NOMO-1 (cell line): Measurements from ENCODE around the gene PHKB.
"Not testable (repeated sequence)": the region's sequence is repeated elsewhere in the genome, so short reads cannot be mapped to it uniquely, and the experiment has no call there.

Experiments
- DNase-seq, 2 experiments: peaks; one replicate each; lab custom pipeline; 2025; ENCODE audit not compliant: unreplicated experiment in 2 of 2; lab: John Stamatoyannopoulos, UW

PHKB gene

GRCh38 chr16:47499700-47500264 is 38.7 kb downstream of the PHKB start:
- DNase-seq, result no peak

- no peak for DNase-seq
These were observed 42.8 kb downstream of the PHKB start for GRCh38 chr16:47503936-47504335.

DNA sequence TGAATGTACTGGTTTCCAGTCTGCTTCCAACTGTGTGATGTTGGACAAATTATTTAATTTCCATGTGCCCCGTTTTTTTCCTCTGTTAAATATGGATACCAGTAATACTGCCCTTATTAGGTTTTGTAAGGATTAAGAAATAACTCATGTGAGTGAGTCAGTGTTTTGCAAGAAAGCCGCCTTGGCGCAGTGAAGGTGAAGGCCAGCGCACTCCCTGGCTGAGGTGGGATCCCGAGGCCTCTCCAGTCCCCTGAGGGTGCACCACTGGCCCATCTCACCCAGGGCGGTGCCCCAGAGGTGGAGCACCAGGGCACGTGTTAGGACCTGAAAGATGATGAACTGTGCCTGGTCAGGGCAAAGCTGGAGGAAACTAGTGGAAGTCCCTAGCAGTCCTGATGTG is 43.5 kb downstream of the PHKB start:
- no peak for DNase-seq

DNA sequence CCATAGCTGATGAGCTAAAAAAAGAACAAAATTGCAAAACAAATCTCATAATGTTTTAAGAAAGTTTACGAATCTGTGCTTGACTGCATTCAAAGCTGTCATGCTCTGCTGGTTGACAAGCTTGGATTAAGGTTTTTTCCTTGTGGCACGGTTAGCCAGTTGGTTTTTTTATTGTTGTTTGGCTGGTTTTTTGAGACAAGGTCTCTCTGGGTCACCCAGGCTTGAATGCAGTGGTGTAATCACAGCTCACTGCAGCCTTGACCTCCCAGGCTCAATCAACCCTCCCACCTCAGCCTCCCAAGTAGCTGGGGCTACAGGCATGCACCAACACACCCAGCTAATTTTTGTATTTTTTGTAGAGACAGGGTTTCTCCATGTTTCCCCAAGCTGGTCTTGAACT is 45.7 kb downstream of the PHKB start:
- no peak for DNase-seq

GRCh38 chr16:47507701-47508100 is 46.6 kb downstream of the PHKB start:
- DNase-seq, result no peak

GRCh38 chr16:47511882-47512281 is 50.8 kb downstream of the PHKB start:
- no peak for DNase-seq

DNA sequence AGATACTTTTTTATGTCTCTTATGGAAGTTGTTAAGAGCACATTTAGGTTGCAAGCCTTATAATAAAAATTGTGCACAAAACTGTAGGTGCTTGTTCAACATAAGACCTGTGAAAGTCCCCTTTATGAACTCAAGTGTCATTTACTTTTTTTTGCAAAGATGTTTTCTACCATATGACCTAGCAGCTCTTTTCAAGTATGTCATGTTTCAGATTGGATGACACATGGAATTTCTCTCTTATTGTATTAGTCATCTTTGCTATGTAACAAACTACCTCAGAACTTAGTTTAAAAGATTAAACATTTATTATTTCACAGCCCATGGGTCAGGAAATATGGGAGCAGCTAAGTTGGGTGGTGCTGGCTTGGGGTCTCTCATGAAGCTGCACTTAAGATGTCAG is 57.9 kb downstream of the PHKB start:
- DNase-seq, result no peak

- DNase-seq, result no peak
These were observed 58.4 kb downstream of the PHKB start for GRCh38 chr16:47519546-47519945.

DNA sequence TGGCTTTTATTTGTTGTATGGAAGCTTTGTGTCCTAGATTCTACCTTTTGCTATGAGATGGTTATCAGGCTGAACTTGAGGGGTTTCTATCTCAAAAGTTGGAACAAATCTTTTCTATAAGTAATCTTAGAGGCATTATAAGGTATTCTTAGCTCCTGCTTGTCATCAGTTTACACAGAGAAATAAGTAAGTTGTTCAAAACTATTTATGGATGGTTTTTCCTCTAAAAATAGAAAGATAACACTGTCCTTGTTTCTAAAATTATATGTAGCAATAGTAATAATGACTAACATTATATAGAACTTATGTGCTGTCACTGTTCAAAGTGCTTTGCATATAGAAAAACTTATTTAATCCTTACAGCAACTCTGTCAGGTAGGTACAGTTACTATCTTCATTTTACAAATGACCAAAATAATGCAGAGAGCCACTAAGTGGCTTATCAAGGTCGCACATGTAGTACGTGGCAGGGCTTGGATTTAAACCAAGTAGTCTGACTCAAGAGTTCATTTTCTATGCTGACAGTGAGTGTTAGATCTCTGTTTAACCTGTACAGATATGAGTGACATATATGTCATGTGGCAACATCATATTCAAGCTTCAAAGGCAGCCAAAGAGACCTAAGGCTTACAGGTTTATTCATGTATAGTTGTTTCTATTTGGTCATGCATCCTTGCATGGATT is 59.0 kb downstream of the PHKB start:
- no peak for DNase-seq

GRCh38 chr16:47523342-47524006 is 62.3 kb downstream of the PHKB start:
- peak; percentile 68 to 78 for DNase-seq

- DNase-seq, result no peak
These were observed 62.9 kb downstream of the PHKB start for GRCh38 chr16:47524007-47524405.

GRCh38 chr16:47528431-47528830 is 67.3 kb downstream of the PHKB start:
- DNase-seq, result no peak

- DNase-seq, result no peak
These were observed 72.7 kb downstream of the PHKB start for GRCh38 chr16:47533744-47534292.

DNA sequence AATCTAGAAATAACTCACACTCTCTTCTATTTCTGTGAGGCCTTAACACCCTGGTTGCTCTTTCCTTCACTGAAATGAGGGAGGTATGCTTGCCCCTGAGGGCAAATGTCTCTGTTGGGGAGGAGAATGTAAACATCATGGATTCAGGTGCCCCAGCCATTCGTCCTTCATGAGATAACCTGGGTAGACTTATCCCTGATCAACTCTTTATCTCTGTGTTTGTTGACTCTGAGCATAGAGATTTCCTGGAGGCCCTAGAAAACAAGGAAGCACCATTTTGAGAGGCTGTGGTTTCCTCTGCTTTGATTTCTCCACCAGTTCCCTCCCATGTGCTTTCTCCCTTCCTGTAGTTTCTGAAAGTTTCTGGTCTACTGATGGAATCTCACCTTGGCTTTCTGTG is 77.3 kb downstream of the PHKB start:
- DNase-seq, result no peak

DNA sequence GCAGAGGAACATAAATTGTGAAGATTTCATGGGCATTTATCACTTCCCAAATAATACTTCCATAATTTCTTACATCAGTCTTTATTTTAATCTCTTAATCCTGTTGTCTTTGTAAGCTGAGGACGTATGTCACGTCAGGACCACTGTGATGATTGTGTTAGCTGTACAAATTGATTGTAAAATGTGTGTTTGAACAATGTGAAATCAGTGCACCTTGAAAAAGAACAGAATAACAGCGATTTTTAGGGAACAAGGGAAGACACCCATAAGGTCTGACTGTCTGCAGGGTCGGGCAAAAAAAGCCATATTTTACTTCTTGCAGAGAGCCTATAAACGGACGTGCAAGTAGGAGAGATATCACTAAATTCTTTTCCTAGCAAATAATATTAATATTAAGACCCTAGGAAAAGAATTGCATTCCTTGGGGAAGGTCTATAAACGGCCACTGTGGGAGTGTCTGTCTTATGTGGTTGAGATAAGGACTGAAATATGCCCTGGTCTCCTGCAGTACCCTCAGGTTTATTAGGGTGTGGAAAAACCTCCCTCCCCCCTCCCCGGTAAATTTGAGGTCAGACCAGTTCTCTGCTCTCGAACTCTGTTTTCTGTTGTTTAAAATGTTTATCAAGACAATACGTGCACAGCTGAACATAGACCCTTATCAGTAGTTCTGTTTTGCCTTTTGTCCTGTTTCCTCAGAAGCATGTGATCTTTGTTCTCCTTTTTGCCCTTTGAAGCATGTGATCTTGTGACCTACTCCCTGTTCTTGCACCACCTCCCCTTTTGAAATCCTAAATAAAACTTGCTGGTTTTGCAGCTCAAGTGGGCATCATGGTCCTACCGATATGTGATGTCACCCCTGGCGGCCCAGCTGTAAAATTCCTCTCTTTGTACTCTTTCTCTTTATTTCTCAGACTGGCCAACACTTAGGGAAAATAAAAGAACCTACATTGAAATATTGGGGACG is 78.9 kb downstream of the PHKB start:
- not testable (repeated sequence) for DNase-seq

DNA sequence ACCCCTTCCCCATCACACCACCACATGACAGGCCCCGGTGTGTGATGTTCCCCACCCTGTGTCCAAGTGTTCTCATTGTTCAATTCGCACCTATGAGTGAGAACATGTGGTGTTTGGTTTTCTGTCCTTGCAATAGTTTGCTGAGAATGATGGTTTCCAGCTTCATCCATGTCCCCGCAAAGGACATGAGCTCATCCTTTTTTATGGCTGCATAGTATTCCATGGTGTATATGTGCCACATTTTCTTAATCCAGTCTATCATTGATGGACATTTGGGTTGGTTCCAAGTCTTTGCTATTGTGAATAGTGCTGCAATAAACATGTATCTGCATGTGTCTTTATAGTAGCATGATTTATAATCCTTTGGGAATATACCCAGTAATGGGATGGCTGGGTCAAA is 80.0 kb downstream of the PHKB start:
- not testable (repeated sequence) for DNase-seq

GRCh38 chr16:47544255-47544654 is 83.1 kb downstream of the PHKB start:
- DNase-seq, result not testable (repeated sequence)

GRCh38 chr16:47551185-47551584 is 90.1 kb downstream of the PHKB start:
- not testable (repeated sequence) for DNase-seq

- DNase-seq, result not testable (repeated sequence)
These were observed 90.6 kb downstream of the PHKB start for GRCh38 chr16:47551767-47552166.

DNA sequence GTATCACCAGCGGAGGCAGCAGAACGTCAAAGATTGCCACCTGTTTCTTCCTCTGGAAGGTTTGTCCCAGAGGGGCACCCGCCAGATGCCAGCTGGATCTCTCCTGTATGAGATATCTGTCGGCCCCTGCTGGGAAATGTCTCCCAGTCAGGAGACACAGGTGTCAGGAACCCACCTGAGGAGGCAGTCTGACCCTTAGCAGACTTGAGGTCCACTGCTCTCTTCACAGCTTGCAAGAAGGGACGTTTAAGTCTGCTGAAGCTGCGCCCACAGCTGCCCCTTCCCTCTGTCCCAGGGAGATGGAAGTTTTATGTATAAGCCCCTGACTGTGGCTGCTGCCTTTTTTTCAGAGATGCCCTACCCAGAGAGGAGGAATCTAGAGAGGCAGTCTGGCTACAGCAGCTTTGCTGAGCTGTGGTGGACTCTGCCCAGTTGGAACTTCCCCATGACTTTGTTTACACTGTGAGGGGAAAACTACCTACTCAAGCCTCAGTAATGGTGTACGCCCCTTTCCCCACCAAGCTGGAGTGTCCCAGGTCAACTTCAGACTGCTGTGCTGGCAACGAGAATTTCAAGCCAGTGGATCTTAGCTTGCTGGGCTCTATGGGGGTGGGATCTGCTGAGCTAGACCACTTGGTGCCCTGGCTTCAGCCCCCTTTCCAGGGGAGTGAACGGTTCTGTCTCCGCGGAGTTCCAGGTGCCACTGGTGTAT is 92.9 kb downstream of the PHKB start:
- no peak for DNase-seq
